NCI-H748 (cell line): ENCODE data around the gene TMEM147.
A peak's percentile ranks its signal among the peaks of the same experiment; 100 is the strongest.

Experiments
- DNase-seq: peaks from one replicate; lab custom pipeline; 2025; ENCODE audit not compliant: unreplicated experiment; lab: John Stamatoyannopoulos, UW

Gene TMEM147

DNA sequence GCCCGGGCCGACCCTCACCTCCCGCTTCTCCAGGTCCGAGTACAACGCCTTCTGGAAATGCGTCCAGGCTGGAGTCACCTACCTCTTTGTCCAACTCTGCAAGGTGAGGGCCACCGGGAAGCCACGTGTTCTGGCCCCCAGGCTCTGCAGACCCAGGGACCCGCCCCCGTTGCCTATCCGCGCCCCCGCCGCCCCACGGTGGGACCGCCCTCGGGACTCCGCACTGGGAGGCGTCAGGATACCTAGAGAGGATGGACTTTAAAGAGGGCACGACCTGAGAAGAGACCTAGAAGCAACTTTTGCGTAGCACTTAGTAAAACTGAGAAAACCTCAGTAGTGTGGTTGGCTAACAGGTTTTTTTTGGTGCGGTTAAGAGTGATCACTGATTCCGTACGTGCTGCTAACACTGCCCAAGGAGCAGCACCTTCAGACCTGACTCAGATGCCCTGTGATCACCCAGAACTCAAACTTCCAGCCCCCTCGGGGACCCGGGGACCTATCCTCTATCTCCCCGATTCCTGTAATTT is 492 bp downstream of the TMEM147 start:
- peak; percentile 54 for DNase-seq

- DNase-seq = no peak
Observed at GRCh38 chr19:35546532-35546931, 1.1 kb downstream of the TMEM147 start.

DNA sequence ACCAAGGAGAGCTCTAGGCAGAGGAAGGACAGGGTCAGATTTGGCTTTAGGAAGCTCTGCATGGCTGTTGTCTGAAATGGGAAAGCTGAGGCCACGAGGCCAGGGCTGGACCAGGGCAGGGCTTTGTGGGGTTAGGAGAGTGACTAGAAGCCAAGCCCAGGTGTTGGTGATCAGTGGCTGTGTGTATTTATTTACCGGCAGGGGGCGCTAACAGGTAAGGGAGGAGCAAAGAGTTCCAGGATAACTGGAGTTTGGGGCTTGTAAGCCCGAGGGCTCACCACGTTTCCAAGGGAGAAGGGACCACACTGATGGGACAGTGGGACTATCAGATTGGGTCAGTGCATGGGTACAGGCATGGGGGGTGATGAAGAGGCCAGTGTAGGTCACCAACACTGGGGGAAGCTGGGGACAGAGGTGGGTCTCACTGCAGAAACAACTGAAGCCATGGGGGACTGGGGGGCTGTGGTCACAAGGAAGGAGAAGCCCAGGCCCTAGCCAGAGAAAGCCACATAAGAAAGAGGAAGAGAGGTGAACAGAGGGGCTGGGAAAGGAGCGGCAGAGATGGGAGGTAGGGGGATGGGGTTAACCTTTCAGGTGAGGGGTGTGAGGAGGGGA is 3.9 kb downstream of the TMEM147 start:
- peak; percentile 80 for DNase-seq

DNA sequence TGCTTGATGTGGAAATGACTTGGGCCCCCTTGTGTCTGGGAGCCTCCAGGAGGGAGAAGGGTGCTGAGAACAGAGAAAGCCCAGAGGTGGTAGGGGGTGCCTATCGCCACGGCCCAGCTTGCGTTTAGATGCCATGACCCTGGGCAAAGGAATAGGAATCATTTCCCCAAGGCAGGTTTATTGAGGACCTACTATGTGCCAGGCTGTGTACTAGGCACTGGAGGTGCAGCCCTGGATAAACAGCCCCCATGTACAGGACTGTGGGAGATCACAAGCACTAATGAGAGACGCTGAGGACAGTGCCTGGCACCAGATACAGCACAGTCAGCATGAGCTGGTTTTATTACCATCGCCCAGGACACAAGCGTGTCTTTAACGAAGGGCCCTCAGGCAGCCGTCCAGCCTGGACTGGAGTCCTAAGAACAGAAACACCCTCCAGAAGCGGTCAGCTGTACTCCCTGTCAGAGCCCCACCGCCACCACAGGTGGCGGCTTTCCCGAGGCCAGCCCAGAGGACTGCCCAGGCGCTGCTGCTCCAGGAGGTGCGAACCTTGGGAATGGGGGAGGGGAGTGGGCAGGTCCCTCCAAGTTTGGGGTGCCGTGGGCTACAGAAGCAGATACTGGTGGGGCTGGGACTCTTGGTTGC is 4.6 kb downstream of the TMEM147 start:
- DNase-seq = no peak

GRCh38 chr19:35551091-35551810 is 5.8 kb downstream of the TMEM147 start:
- DNase-seq = no peak

- DNase-seq = no peak
Observed at GRCh38 chr19:35552534-35553384, 7.3 kb downstream of the TMEM147 start.

DNA sequence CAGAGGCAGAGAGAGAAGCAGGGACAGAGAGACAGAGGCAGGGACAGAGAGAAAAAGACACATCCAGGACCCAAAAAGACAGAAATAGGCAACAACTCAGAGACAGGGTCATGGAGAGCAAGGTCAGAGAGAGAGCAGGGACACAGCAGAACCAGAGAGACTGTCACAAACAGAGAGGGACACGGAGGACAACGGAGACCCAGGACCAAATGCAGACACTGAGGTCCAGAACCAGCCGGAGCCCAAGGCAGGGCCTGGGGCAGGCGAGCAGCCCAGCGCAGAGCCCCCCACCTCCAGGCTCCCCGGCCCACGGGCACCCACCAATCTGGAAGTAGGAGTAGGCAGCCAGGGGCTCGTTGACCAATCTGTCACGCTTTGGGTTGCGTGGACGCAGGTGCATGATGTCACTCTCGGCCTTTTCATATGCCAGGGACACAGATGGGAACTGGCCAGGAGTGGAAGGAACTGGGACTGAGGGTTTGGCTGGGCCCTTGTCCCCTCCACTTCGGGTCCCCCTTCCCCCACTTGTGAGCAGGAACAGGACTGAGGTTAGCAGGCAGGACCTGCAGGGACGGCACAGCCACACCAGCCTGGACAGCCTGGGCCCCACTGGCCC is 8.1 kb downstream of the TMEM147 start:
- DNase-seq = no peak

- no peak for DNase-seq
Observed at GRCh38 chr19:35554076-35554475, 8.7 kb downstream of the TMEM147 start.

DNA sequence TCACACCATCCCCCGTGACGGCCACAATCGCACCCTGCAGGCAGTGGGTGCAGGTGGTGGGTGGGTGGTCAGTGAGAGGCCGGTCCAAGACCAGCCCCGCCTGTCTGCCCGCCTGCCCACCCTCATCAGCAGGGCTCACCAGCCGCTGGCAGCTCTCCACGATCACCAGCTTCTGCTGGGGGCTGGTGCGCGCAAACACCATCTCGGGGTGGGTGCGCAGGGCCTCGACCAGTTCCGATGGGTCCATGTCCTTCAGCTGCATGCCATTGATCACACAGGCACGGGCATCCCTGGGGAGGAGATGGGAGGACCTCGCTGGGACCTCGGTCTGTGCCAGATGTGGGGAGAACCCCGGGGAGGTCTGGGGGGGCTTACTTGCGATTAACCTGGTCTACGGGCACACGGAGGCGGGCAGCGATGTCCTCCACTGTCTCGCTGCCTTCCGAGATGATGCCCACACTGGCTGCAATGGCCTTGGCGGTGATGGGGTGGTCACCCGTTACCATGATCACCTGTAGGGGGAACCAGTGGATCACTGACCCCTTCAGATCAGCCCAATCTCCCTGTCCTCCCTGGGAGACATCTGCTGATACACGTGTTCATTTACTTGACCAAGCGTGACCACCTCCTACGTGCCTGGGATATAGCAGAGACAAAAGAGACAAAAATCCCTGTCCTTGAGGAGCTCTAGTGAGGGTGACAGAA is 10.0 kb downstream of the TMEM147 start:
- peak; percentile 78 for DNase-seq

GRCh38 chr19:35556025-35556590 is 10.7 kb downstream of the TMEM147 start:
- no peak for DNase-seq

DNA sequence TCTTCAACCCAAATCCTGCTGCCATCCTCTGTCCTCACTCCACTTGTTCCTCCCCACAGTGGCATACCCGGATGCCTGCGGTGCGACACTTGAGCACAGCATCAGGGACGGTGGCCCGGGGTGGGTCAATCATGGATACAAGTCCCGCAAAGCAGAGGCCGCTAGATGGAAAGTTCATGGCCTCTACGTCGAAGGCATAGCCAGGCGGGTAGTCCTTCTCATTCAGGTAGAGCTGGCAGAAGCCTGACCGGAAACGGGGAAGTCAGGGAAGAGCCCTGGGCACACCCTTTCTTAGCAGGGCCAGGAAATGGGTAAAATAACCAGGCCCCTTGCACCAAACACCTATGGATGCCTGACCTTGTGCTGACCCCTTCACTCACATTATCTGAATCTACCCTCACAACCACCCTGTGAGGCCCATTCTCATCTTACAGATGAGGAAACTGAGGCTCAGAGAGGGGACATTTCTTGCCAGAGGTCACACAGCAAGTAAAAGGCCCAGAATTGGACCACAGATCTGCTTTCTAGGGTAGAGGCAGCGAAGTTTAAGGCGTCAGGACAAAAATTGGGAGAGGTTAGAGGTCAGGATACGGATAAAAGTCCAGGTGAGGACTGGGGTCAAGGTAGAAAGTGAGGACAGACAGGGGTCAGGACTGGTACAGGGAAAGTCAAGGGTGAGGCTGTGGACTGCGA is 11.6 kb downstream of the TMEM147 start:
- no peak for DNase-seq

DNA sequence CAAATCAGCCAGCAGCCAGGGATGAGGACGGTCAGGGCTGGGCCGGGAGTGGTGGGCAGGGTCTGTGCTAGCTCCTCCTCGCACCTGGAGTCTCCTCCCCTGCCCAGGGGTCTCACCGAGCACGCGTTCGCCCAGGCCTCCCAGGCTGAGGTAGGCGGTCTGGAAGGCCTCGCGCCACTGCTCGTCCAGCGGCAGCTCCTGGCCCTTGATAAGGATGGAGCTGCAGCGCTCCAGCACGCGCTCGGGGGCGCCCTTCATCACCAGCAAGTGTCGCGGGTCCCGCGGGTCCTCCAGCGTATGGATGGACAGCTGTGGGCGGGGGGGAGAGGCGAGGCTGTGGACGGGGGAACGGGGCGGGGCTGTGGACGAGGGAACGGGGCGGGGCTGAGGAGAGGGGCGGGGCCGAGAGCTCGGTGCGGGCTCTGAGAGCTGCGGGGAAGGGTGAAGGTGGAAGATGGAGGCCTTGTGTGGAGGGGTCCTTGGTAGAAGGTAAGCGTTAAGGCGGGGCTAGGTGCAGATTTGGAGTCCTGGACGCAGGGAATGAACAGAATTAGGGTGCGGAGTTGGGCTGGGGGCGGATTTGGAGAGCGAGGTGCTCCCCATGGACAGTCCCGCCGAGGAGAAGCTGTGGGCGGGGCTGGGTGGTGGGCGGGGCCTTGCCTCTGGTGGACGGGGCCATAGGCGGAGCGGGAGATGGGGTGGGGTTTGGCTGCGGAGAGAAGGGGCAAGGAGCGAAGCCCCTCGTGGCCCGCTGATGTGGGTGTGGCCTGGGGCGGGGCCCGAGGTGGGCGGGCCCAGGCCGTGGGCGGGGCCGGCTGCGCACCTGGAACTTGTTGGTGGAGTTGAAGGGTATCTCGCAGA is 12.3 kb downstream of the TMEM147 start:
- DNase-seq = peak; percentile 49

DNA sequence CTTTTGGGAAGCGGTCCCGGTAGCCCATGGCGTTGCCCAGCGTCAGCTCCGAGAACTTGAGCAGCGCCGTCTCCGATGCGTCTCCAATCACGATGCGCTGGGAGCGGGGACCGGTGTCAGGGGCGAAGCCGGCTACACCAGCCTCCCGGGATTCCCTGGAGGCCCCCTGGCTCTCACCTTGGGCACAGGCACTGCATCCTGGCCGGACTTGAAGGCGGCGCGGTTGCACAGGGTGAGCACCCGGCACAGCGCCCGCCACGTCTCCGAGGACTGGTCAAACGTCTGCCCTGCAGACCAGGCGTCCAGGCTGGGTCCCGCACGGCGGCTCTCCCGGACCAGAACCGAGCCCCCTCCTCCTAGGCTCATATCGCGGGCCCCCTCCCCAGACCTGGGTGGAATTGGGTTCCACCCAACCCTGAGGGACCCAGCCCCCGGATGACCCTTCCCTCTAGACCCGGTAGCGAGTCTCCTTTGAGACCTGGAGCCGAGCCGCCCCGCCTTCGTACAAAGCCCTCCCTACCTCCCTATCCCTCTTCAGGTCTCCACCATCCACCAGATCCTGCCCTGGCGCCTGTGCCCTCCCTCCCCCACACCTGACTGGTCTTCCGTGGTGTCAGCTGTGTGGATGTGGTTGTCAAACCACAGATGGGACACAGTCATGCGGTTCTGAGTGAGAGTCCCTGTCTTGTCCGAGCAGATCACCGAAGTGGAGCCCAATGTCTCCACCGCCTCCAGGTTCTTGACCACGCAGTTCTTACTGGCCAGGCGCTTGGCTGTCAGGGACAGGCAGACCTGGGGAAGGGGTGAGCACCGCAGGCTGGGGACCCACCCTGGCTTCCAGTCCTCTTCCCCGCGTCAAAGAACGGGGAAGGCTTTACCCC is 13.2 kb downstream of the TMEM147 start:
- no peak for DNase-seq

- no peak for DNase-seq
Observed at GRCh38 chr19:35559281-35559659, 13.8 kb downstream of the TMEM147 start.

DNA sequence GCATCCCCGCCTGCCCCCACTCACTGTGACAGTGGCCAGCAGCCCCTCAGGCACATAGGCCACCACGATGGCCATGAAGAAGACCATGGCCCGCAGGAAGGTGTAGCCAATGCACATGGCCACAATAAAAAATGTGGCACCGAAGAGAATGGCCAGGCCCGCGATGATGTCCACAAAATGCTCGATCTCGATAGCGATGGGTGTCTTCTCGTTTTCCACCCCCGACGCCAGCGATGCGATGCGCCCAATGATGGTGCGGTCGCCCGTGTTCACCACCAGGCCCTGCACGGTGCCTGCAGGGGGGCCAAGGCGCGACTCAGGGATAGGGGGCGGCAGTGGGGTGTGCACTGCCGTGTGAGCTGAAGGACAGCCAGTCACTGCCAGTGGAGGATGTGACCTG is 14.4 kb downstream of the TMEM147 start:
- no peak for DNase-seq

DNA sequence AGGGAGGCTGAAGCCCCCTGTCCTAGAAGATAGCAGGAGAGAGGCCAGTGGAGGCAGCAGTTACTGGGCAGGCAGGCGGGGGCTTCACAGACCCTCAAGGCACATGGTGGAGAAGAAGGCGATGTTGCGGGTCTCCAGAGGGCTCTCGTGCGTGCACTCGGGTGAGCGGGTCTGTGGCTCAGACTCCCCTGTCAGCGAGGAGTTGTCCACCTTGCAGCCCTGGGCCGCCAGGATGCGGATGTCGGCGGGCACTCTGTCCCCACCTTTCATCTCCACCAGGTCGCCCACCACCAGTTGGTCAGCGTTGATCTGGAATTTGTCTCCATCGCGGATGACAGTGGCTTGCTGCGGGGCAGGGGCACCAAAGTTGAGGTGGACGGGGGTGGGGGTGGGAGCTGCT is 14.8 kb downstream of the TMEM147 start:
- no peak for DNase-seq

DNA sequence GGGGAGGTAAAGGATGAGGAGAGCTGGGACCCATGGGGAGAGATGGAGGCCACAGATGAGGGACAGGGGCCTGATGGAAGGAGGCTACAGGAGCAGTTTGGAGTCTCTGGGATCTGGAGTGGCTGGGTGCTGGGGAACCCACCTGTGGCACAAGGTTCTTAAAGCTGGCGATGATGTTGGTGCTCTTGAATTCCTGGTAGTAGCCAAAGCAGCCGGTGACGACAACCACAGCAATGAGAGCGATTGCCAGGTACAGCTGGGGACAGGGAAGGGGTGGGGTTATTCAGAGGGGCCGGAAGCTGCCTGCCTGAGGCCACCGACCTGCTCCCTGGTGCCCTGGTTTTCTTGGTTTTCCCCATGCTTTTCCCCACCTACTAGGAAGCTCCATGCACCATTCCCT is 15.3 kb downstream of the TMEM147 start:
- no peak for DNase-seq
